Breast epithelium (tissue), 3 donors: ENCODE results near the gene ACACA.

Source experiments
- POLR2A ChIP-seq: fragments of 450-650 bp; IDR thresholded peaks from one replicate; pipeline ENCODE4 v1.6.1; 2016; ENCODE audit warnings: antibody characterized with exemption, mild to moderate bottlenecking, moderate library complexity
- POLR2AphosphoS5 ChIP-seq, 3 donors: sonication (generic); formaldehyde crosslinking; IDR thresholded peaks; one replicate each; pipeline ENCODE4 v1.6.1; 2017; ENCODE audit warnings: antibody characterized with exemption in 3 of 3
- TF ChIP-seq, protein P1 (sequence below), 3 donors: fragments of 450-650 bp; IDR thresholded peaks; one replicate each; pipeline ENCODE4 v1.5.1; 2016 to 2017; ENCODE audit warnings: antibody characterized with exemption in 3 of 3, mild to moderate bottlenecking in 3 of 3, moderate library complexity in 3 of 3

GRCh38 chr17:37309051-37309450 is 97.6 kb downstream of the ACACA start:
- TF ChIP-seq, protein P1, sequence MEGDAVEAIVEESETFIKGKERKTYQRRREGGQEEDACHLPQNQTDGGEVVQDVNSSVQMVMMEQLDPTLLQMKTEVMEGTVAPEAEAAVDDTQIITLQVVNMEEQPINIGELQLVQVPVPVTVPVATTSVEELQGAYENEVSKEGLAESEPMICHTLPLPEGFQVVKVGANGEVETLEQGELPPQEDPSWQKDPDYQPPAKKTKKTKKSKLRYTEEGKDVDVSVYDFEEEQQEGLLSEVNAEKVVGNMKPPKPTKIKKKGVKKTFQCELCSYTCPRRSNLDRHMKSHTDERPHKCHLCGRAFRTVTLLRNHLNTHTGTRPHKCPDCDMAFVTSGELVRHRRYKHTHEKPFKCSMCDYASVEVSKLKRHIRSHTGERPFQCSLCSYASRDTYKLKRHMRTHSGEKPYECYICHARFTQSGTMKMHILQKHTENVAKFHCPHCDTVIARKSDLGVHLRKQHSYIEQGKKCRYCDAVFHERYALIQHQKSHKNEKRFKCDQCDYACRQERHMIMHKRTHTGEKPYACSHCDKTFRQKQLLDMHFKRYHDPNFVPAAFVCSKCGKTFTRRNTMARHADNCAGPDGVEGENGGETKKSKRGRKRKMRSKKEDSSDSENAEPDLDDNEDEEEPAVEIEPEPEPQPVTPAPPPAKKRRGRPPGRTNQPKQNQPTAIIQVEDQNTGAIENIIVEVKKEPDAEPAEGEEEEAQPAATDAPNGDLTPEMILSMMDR (IDR thresholded peaks at IDR 0.05), result no peak
- TF ChIP-seq POLR2A, result no peak
- TF ChIP-seq POLR2AphosphoS5 (IDR thresholded peaks at IDR 0.05), result no peak
